Endothelial cell of umbilical vein (primary cell): Measurements from ENCODE around the gene APOBEC3C. TPM values are rescaled to one million over a fixed set of nuclear protein-coding genes. Genes with fewer than 3 reads are reported as not detected.
"Not testable (repeated sequence)": the region's sequence is repeated elsewhere in the genome, so short reads cannot be mapped to it uniquely, and the experiment has no call there.

ENCODE experiments used
- BruUV-seq: library from RNA; stranded (reverse); fragments of 400-500 nt; replicated peaks from 2 replicates; lab custom pipeline; 2021; lab: Mats Ljungman, UMichigan
- CTCF ChIA-PET: fragments of 300-600, 350-600 bp; sonication (Branson Sonifier 250); formaldehyde crosslinking; loops from one replicate; lab custom pipeline; 2021; ENCODE audit warnings: antibody characterized with exemption, inconsistent platforms; lab: Charles Lee
- POLR2A ChIA-PET: fragments of 300-600, 350-600 bp; sonication (Branson Sonifier 250); formaldehyde crosslinking; loops from one replicate; lab custom pipeline; 2021; ENCODE audit warnings: antibody characterized with exemption, inconsistent platforms; lab: Charles Lee
- DNase-seq: peaks from one replicate; pipeline ENCODE4 v3.0.0-alpha.2; 2011; ENCODE audit warnings: low read depth, low spot score
- FAIRE-seq: peaks from 2 replicates; lab custom pipeline; 2011; peaks lifted over from hg19 to GRCh38; lab: Jason Lieb, UNC
- H2AFZ ChIP-seq: 2 replicates; pipeline ENCODE4 v1.6.0; 2012; ENCODE audit warnings: low read depth, low read length, control low read depth, inconsistent platforms
- H3K27ac ChIP-seq: 2 replicates; pipeline ENCODE4 v1.5.1; 2011; ENCODE audit warnings: low read depth, mild to moderate bottlenecking, control low read depth, low read length, moderate library complexity; ENCODE audit not compliant: insufficient read depth
- H3K27me3 ChIP-seq, 2 experiments: 2 replicates each; pipeline versions ENCODE4 v1.6.0 to v1.6.1; 2011; ENCODE audit warnings: low read length in 2 of 2, mixed read lengths in 1 of 2; ENCODE audit not compliant: control insufficient read depth in 2 of 2, insufficient read depth in 2 of 2
- H3K36me3 ChIP-seq, 2 experiments: 2 replicates in 1 of 2; 3 replicates in 1 of 2; pipeline ENCODE4 v1.5.1; 2011; ENCODE audit warnings: low read length in 2 of 2, mild to moderate bottlenecking in 1 of 2, moderate library complexity in 1 of 2; ENCODE audit not compliant: control insufficient read depth in 2 of 2, insufficient read depth in 2 of 2; ENCODE audit errors: extremely low read depth in 1 of 2
- H3K4me1 ChIP-seq: 3 replicates; pipeline ENCODE4 v1.5.1; 2011; ENCODE audit warnings: mild to moderate bottlenecking, low read length; ENCODE audit not compliant: control insufficient read depth, insufficient read depth; ENCODE audit errors: extremely low read depth
- H3K4me2 ChIP-seq: 2 replicates; pipeline ENCODE4 v1.6.1; 2011; ENCODE audit warnings: low read length, control low read depth, mixed read lengths; ENCODE audit not compliant: insufficient read depth
- H3K4me3 ChIP-seq, 3 experiments: fragments of 200-600 bp in 1 of 3; sonication (generic), shearing (Covaris generic) in 1 of 3; replicated peaks in 1 of 3; 2 replicates each; pipeline ENCODE4 v1.5.1; 2011 to 2016; ENCODE audit warnings: control low read depth in 3 of 3, low read length in 3 of 3, mild to moderate bottlenecking in 2 of 3, inconsistent platforms in 1 of 3, low read depth in 1 of 3, moderate library complexity in 1 of 3; ENCODE audit not compliant: insufficient read depth in 1 of 3
- H3K79me2 ChIP-seq: 2 replicates; pipeline ENCODE4 v1.6.0; 2012; ENCODE audit warnings: low read length, inconsistent platforms; ENCODE audit not compliant: control insufficient read depth, insufficient read depth
- H3K9ac ChIP-seq: replicated peaks from 2 replicates; pipeline ENCODE3; 2011; ENCODE audit warnings: low read length, control low read depth; ENCODE audit not compliant: insufficient read depth; ENCODE audit errors: extremely low read depth
- H3K9me1 ChIP-seq: replicated peaks from 3 replicates; pipeline ENCODE4 v1.6.0; 2011; ENCODE audit warnings: mild to moderate bottlenecking, low read length; ENCODE audit not compliant: control insufficient read depth, insufficient read depth; ENCODE audit errors: extremely low read depth
- H3K9me3 ChIP-seq: replicated peaks from 2 replicates; pipeline ENCODE4 v1.5.1; 2012; ENCODE audit warnings: low read length, inconsistent platforms; ENCODE audit not compliant: control insufficient read depth, insufficient read depth
- H4K20me1 ChIP-seq: replicated peaks from 2 replicates; pipeline ENCODE3; 2011; ENCODE audit warnings: mild to moderate bottlenecking, low read length; ENCODE audit not compliant: control insufficient read depth, insufficient read depth; ENCODE audit errors: extremely low read depth
- POLR2A ChIP-seq: IDR thresholded peaks from 2 replicates; pipeline ENCODE4 v1.6.1; 2012; ENCODE audit warnings: low read depth, mild to moderate bottlenecking, control low read depth, low read length
- dilution Hi-C: fragments of 300-500 bp; cut with MboI; formaldehyde crosslinking; loops from one replicate; pipeline ENCODE4 v1.15.0; 2019; ENCODE audit warnings: low sequenced_read_pairs; ENCODE audit not compliant: extremely low pct_ligation_motif_present
- intact Hi-C: fragments of 100-400 bp; cut with micrococcal nuclease; formaldehyde crosslinking; loops from one replicate; pipeline ENCODE4 v1.10.0; 2022
- polyA plus RNA-seq, 4 experiments: library from polyadenylated mRNA; depleted of rRNA in 3 of 4; stranded (reverse) in 3 of 4; unstranded in 1 of 4; fragments of >200 nt; gene quantifications; 2 replicates each; pipeline versions ENCODE4 v1.2.1 to v1.2.3, GENCODE V29; 2011 to 2012; ENCODE audit warnings: missing spikeins in 1 of 4
- total RNA-seq: library from RNA; stranded (reverse); gene quantifications from 2 replicates; pipeline ENCODE4 v1.2.3, GENCODE V29; 2021
- TF ChIP-seq, protein P1 (sequence below): IDR thresholded peaks from 2 replicates; pipeline ENCODE4 v1.6.1; 2011; ENCODE audit not compliant: insufficient read depth, insufficient read length

APOBEC3C gene
- total and polyA plus RNA-seq, 2 donors (not counting 3 experiments of a cell fraction or from before 2014, with no cell fraction given), result 7.6 to 10.6 TPM

DNA sequence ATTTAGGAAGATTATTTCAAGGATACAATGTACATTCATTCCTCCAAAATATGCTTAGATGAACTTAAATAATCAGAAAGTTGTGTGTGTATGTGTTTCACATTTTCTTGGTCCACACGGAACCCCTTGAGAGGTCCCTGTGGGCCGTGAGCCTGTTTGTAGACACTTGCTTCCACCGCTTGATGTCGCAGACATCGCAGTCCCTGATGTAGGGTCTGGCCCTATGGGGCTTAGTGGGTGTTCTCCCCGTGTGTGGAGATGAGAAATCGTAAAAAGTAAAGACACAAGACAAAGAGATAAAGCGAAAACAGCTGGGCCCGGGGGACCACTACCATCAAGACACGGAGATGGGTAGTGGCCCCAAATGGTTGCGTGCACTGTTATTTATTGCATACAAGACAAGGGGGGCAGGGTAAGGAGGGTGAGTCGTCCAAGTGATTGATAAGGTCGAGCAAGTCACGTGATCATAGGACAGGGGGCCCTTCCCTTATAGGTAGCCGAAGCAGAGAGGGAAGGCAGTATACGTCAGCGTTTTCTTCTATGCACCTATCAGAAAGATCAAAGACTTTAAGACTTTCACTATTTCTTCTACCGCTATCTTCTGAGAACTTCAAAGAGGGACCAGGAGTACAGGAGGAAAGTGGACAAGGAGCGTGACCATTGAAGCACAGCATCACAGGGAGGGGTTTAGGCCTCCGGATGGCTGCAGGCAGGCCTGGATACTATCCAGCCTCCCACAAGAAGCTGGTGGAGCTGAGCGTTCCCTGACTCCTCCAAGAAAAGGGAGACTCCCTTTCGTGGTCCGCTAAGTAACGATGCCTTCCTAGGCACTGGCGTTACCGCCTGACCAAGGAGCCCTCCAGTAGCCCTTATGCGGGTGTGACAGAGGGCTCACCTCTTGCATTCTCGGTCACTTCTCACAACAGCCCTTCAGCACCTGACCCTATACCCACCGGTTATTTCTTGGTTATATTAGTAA, 1.2 kb upstream of the APOBEC3C start:
- Histone ChIP-seq H2AFZ (no peak overlapping the region), H3K9me3 (no peaks in the 10 kb centered on the region), H3K4me1 (peaks cover 3% of the 10 kb centered on the region), H3K36me3 (no peaks in the 10 kb centered on the region), H3K9me1 (no peaks in the 10 kb centered on the region), H3K79me2 (no peaks in the 10 kb centered on the region), H3K9ac (no peak overlapping the region), H3K27ac (no peak overlapping the region), H3K27me3 (no peaks in the 10 kb centered on the region), H3K4me3 (no peak overlapping the region), H3K4me2 (no peak overlapping the region), H4K20me1 (no peaks in the 10 kb centered on the region)
- intact Hi-C loops, result no loop called here
- dilution Hi-C loops, result no loop called here
- POLR2A ChIA-PET, result no interaction called here
- CTCF ChIA-PET, result interaction anchor here (1.1 kb wide), 1 partner anchor 143 kb away, joined by 3 read pairs; no protein-coding TSS in a partner anchor
- BruUV-seq, result no TSS peak
- no peak for TF ChIP-seq POLR2A
- TF ChIP-seq, protein P1, sequence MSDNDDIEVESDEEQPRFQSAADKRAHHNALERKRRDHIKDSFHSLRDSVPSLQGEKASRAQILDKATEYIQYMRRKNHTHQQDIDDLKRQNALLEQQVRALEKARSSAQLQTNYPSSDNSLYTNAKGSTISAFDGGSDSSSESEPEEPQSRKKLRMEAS, result no peak
- DNase-seq (no peak), FAIRE-seq (no peak)

DNA sequence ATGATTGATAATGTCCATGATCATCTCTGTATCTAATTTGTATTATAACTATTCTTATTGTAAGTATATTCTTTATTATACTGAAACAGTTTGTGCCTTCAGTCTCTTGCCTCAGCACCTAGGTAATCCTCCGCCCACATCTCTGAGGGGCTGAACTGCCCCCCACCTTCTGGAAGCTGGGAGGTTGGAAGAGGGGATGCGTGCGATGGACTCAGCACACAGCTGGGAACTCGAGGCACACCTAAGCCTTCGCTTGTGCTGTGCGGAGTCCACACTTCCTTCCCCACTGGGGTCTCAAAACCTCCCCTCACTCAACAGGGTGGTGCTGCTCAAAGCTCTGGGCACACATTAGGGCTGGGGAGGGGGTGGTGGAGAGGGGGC, 506 bp upstream of the APOBEC3C start:
- H3K9ac ChIP-seq, H3K4me2 ChIP-seq, H3K9me3 ChIP-seq, BruUV-seq, H3K4me1 ChIP-seq, H3K9me1 ChIP-seq, intact Hi-C loops, H3K27ac ChIP-seq, dilution Hi-C loops, POLR2A ChIA-PET, DNase-seq, H3K4me3 ChIP-seq, H3K79me2 ChIP-seq, H3K27me3 ChIP-seq, H4K20me1 ChIP-seq, H3K36me3 ChIP-seq: not testable (repeated sequence)
- CTCF ChIA-PET, result interaction anchor here (1.1 kb wide), 1 partner anchor 144 kb away, joined by 3 read pairs; no protein-coding TSS in a partner anchor
- peak overlapping the region; percentile 96 for H2AFZ ChIP-seq
- peak; percentile 21 for FAIRE-seq

DNA sequence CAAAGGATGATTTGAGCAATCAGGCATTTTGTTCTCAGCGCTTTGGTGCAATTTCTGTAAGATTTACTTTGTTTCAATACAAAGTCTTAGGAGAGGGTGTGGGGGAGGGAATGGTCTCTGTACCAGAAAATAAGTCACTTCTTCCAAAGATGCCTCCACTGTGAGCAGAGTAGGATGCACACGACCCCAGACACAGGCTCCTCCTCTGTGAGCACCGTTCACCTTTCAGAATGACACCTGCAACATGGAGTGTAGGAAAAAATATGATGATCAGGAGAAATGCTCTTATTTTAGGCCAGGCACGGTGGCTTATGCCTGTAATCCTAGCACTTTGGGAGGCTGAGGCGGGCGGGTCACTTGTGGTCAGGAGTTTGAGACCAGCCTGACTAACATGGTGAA, 665 bp downstream of the APOBEC3C start:
- POLR2A ChIA-PET, H3K9me1 ChIP-seq, DNase-seq, H3K79me2 ChIP-seq, H3K36me3 ChIP-seq, H3K27me3 ChIP-seq, H3K4me1 ChIP-seq, BruUV-seq, intact Hi-C loops, FAIRE-seq, H4K20me1 ChIP-seq, H3K27ac ChIP-seq, dilution Hi-C loops, H3K9me3 ChIP-seq: not testable (repeated sequence)
- Histone ChIP-seq H2AFZ (peak overlapping the region; percentile 96), H3K4me3 (peak overlapping the region in 2 of 3 experiments; percentile 28 to 36), H3K4me2 (peak overlapping the region; percentile 64), H3K9ac (peak overlapping the region; percentile 31)
- CTCF ChIA-PET, result interaction anchor here (0.6 to 1.2 kb wide), 4 partner anchors 42 to 246 kb away, joined by 3 to 7 read pairs (median 3); no protein-coding TSS in a partner anchor
